Stimulated activated CD4-positive, alpha-beta T cell treated with anti-CD3 and anti-CD28 coated beads, Interleukin-4, amount 100 ng/mL, for 4 hours (primary cell): ENCODE results near the gene CCR8.
"Not testable (repeated sequence)": the region's sequence is repeated elsewhere in the genome, so short reads cannot be mapped to it uniquely, and the experiment has no call there.

ENCODE experiments used
- DNase-seq, 2 experiments: peaks; one replicate each; pipeline ENCODE4 v3.0.0-alpha.2; 2020

The CCR8 gene

DNA sequence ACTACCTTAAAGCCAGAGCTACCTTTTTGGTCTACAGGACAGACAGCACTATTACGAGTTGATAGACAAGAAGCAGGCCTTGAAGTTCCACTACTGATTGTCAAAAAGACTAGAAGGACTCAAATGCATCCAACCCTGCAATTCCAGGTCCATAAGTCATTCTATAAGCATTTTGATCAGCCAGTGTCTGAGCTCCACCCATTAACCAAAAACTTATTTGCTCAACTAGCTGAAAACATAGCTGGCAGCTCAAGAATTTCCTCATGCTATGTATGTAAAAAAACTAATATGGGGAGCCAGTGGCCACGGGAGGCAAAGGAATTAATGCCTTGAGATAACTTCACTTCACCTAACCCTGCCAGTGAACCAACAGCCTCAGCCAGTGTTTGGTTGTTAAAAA lies 21.6 kb downstream of the CCR8 start:
- DNase-seq = not testable (repeated sequence)

DNA sequence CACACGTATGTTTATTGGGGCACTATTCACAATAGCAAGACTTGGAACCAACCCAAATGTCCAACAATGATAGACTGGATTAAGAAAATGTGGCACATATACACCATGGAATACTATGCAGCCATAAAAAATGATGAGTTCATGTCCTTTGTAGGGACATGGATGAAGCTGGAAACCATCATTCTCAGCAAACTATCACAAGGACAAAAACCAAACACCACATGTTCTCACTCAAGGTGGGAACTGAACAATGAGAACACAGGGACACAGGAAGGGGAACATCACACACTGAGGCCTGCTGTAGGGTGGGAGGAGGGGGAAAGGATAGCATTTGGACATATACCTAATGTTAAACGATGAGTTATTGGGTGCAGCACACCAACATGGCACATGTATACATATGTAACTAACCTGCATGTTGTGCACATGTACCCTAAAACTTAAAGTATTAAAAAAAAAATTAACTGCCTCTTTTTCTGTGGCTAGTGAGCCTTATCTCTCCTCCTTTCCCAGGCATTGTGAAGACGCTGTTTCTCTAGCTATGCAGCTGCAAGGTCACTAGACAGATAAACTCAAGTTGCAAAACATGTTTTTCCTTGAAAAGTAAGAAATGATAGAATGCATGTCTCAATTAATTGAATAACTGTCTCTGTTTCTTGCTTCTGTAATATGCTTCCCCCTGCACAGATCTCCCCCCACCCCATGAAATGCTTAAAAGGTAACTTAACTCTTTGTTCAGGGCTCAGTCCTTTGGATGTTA lies 23.8 kb downstream of the CCR8 start:
- DNase-seq = not testable (repeated sequence)

DNA sequence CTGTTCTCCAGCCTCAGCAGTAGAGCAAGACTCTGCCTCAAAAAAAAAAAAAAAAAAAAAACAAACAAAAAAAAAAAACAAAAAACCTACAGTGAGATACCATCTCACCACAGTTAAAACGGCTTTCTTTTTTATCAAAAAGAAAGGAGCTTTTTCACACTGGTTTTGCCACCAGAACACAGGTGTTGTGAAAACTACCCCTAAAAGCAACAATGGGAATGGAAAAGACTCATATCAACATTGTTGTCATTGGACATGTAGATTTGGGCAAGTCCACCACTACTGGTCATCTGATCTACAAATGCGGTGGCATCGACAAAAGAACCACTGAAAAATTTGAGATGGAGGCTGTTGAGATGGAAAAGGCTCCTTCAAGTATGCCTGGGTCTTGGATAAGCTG lies 28.8 kb downstream of the CCR8 start:
- no peak for DNase-seq

DNA sequence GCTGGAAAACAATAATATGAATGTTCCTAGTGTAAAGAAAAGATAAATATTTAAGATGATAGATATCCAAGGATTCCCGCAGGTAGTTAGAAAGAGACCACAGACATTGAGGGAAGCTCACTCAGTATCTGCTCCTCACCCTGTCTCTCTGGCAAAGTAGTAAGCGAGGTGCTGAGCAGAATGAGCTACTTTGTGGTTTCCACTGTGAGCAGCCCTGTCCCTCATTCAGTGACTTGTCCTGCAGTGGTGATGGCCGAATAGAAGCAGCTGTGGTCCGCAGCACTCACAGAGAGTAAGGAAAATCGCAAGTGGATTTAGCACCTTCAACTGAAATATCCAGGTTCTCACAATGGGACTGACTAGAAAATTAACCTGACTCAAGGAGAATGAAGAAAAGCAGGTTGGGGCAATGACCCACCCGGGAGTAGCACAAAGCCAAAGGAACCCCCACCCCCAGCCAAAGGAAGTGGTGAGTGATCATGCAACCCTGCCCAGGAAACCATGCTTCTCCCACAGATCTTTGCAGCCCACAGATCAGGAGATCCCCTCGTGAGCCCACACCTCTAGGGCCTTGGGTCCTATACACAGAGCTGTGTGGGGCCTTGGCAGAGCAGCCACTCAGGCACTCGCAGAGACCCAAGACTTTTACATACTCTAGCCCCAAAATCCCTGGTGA lies 31.9 kb downstream of the CCR8 start:
- peak in 1 of 2 experiments; percentile 46 for DNase-seq

DNA sequence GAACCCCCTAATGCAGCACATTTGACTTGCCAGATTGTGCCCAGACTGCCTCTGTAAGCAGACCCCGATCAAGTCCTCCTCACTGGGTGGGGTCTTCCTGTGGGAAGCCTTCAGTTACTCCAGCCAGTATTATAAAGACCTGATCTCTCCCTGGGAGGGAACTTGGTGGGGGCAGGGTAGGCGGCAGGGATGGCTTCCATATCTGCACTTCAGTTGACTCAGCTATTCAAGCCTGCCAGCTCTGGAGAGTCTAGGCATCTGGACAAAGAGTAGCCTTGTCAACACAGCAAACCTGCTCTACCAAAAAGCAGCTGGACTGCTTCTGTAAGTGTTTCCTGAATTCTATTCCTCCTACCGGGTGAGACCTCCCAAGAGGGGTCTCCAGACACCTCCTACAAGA lies 32.7 kb downstream of the CCR8 start:
- no peak for DNase-seq

DNA sequence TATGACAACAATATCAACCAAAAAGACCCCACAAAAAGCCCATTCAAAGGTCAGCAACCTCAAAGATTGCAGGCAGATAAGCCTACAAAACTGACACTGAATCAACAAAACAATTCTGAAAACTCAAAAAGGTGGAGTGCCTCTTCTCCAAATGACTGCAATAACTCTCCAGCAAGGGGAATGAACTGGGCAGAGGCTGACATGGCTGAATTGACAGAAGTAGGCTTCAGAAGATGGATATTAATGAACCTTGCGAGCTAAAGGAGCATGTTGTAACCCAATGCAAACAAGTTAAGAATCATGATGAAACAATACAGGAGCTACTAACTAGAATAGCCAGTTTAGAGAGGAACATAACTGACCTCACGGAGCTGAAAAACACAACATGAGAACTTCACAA lies 33.3 kb downstream of the CCR8 start:
- no peak for DNase-seq

DNA sequence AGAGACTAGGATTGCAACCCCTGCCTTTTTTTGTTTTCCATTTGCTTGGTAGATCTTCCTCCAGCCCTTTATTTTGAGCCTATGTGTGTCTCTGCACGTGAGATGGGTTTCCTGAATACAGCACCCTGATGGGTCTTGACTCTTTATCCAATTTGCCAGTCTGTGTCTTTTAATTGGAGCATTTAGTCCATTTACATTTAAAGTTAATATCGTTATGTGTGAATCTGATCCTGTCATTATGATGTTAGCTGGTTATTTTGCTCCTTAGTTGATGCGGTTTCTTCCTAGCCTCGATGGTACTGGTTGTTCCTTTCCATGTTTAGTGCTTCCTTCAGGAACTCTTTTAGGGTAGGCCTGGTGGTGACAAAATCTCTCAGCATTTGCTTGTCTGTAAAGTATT lies 40.9 kb downstream of the CCR8 start:
- not testable (repeated sequence) for DNase-seq

DNA sequence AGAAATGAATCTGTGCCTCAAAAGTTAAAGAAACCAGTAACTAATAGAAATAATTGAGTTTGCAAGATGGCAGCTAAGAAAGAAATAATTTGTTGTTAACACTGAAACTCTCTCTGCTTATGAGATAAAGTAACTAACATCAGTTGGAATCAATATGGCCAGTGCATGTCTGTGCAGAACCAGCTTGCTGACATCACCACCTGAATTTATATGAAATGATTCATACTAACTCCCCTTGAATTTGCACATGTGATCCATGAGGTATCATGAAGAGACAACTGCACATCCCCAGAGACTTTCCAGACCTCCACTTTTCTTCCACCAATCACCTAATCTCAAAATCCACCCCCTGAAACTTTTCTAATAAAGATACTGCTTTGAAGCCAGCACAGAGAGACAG lies 43.3 kb downstream of the CCR8 start:
- DNase-seq = no peak

DNA sequence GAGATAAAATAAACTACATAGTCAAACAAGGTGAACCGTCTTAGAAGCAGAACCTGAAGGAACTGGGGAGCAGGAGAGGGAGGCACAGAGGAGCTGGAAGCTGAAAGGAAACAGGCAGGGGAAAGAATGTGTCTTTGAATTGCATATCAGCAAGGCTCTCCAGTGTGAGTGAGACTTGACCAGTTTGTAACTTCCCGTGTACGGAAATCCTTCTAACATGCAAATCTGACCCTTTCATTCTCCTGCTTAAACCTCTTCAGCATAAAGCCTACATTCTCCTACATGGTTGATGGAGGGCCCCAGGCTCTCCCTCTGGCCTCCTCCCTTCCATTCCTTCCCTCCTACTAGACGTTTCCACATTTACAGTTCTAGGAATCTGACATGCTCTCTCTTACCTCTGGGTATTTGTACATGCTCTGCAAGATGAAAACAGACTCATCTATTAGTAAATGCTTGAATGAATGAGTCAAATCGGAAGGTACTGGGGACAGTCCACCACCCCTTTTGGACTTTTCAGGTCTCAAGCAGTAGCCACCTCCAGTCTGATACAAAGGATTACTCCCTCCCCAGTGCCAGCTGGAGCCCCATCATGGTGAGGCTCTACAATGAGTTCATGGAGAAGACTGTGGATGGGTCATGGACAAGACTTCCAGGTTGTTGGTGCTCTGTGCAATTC lies 47.6 kb downstream of the CCR8 start:
- no peak for DNase-seq

DNA sequence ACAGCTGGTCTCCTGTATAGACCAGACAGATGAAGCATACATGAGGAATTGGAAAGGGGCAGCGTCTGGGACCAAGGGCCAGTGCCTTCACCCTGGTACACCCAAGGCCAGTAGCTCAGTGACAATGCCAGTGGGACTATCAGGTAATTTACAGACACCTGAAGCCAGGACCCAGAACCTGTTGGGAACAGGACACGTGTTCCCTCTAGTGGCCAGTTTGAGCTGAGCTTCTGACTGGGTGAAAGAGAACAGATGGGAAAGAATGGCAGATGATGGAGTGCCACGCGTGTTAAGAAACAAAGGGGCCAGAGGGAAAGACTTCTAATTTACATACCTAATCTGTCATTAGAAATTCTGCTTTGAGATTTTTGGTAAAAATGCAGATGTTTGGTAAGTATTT lies 48.6 kb downstream of the CCR8 start:
- peak; percentile 36 to 50 for DNase-seq

DNA sequence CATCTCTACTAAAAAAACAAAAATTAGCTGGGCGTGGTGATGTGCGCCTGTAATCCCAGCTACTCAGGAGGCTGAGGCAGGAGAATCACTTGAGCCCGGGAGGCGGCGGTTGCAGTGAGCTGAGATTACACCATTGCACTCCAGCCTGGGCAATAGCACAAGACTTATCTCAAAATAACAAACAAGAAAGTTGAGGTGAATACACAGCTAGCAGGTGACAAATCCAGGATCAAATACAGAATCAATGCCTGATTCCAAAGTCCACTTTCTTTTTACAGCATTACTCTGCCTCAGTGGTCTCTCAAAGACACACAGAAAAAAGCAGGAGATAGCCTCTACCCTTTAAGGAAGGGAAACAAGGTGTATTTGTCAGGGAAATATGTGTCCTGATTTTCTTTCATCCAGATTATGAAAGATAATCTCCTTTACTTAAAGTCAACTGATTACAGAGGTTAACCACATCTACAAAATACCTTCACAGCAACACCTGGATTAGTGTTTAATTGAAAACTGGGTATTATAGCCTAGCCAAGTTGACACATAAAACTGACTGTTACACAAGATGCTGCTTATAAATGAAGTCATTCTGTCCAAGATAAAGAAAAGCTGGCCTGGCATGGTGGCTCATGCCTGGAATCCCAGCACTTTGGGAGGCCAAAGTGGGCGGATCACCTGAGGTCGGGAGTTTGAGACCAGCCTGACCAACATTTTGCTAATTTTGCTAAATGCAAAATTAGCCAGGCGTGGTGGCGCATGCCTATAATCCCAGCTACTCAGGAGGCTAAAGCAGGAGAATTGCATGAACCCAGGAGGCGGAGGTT lies 49.7 kb downstream of the CCR8 start:
- no peak for DNase-seq

DNA sequence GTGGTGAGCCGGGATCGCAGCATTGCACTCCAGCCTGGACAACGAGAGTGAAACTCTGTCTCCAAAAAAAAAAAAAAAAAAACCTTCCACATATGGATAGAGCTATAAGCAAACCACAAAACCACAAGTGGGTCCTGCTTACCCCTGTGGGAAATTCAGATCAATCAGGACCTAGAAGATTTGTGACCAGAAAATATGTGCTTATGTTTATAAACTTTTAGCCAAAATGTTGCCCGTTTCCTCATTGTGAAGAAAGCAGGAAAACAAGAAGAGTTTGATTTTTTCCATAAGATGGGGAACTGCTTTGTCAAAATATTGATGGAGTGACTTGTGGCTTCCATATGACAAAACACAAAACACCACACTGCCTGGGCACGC lies 50.3 kb downstream of the CCR8 start:
- no peak for DNase-seq

DNA sequence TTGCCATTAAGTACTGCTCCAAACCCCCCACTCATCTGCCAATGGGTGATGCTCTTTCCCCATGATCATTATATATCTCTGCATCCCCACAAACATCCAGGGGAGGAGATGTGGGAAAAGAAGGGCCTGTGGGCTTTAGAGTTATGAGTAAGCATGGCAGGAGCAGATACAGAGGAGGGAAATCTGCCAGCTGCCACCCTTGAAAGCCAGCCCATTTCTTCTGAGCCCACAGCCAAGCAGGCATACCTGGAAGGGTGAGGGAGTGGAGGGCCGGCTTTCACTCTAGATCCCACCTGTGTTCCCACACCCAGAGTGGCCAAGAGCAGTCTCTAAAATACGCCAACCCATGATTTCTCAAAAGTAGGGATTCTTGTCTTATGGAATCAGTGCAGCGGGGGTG lies 51.9 kb downstream of the CCR8 start:
- no peak for DNase-seq
